NCI-H446 treated with DMSO at 0.1 percent for 48 hours (cell line): ENCODE measurements around the gene KRTAP10-8.
"Not testable (repeated sequence)": the region's sequence is repeated elsewhere in the genome, so short reads cannot be mapped to it uniquely, and the experiment has no call there.

Experiments
- DNase-seq: peaks from one replicate; lab custom pipeline; 2025; lab: John Stamatoyannopoulos, UW

KRTAP10-8 gene

DNA sequence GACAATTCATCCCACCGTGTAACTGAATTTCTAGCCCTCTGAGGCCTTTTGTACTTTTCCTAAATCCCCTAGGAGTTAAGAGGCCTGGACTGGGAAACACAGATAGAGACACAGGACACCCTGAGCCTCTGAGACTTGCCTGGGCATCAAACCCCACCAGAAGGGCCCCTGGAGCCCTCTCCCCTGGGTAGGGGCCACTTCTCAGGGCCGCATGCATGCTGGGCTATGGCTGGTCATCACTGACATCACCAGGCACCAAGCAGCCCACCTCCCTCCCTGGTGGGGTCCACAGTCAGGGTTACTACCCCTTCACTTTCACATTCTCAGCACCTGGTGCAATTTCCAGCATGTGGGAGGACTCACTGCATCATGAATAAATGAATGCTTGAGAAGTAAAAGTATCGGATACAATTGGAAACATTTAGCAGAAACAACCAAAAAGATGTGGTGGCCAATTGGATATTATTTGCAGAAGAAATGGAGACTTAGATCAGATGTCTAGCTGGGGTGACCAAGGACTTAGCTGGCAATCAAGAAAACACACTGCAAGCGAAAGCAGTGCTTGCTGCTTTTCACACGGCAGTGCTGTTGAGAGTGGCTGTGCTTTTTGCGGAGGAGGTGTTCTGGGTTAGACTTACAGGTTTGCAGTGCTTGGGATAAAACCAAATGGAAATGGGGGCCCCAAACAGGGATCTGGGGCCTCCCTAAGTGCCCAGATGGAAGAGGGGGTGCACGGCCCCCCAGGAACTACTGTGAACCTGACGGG, 12.4 kb upstream of the KRTAP10-8 start:
- DNase-seq: no peak

GRCh38 chr21:44600118-44600978, 11.5 kb upstream of the KRTAP10-8 start, which contains the start of gene KRTAP10-7:
KRTAP10-7 (plus strand) TSS chr21:44600597; CDS start chr21:44600622, 25 bp downstream.
- not testable (repeated sequence) for DNase-seq

DNA sequence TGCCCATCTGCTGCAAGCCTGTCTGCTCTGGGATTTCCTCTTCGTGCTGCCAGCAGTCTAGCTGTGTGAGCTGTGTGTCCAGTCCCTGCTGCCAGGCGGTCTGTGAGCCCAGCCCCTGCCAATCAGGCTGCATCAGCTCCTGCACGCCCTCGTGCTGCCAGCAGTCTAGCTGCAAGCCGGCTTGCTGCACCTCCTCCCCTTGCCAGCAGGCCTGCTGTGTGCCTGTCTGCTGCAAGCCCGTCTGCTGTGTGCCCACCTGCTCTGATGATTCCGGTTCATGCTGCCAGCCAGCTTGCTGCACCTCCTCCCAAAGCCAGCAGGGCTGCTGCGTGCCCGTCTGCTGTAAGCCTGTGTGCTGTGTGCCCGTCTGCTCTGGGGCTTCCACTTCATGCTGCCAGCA, 10.8 kb upstream of the KRTAP10-8 start:
- not testable (repeated sequence) for DNase-seq

GRCh38 chr21:44601596-44602462, 10.1 kb upstream of the KRTAP10-8 start:
- no peak for DNase-seq

DNA sequence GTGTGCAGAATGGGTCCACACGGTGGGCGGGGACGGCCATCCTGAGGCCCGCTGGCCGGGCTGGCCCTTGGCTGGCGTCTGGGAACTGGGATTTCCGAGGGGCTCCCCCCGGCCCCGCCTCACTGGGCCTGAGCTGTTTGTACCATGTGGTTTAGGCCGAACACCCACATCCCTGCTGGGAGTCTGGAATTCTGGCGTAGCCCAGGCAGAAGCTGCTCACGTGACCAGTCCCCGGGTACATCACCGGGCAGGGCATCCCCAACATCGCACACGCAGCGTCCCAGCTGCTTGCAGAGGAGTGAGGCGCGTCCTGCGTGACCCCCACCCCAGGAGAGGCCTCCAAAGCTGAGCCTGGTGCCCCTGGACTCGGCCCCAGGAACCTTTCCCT, 9.4 kb upstream of the KRTAP10-8 start:
- DNase-seq: no peak

DNA sequence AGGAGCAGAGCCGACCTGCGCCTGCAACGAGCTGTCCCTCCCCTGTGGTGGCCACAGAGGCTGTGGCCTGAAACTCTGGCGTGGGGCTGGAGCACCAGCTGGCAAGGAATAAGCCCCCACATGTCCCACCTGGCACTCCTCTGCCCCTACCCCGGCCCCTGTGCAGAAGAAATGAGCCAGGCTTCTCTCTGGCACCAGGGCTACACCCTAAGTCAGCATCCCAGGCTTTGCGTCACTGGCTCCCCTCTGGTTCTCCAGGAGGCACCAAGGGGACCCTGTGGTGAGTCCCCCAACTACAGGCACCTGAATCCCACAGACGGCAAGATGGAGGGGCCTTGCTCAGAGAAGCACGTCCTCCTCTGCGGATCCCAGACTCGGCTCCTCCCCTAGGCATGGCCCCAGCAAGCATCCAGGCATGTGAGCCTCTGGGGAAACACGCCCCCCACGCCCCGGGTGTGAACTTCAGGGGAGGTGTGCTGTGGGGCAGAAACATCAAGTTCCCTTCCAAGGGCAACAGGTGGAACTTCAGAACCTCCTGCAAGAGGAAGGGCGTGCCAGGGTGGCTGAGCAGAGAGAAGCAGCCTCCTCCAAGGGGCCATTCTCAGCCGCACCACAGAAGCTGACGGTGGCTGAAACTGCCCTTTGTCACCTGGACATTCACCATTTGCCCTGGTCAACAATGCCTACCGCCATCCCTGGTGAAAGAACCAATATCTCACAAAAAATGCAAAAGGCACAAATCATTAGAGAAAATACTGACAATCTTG, 8.6 kb upstream of the KRTAP10-8 start:
- DNase-seq: no peak

GRCh38 chr21:44603911-44604310, 8.0 kb upstream of the KRTAP10-8 start:
- no peak for DNase-seq

DNA sequence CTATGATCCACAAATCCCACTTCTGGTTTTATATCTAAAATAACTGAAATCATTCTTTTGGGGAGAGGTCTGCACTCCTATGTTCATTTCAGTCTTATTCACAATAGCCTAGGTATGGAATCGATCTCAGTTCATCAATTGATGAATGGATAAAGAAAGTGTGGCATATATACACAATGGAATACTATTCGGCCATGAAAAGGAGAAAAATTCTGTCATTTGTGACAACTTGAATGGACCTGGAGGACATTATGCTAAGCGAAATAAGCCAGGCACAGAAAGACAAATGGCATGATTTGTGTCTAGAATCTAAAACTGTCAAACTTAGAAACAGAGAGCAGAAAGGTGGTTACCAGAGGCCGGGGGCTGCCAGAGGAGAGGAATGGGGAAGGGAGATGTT, 5.4 kb upstream of the KRTAP10-8 start:
- DNase-seq: no peak

DNA sequence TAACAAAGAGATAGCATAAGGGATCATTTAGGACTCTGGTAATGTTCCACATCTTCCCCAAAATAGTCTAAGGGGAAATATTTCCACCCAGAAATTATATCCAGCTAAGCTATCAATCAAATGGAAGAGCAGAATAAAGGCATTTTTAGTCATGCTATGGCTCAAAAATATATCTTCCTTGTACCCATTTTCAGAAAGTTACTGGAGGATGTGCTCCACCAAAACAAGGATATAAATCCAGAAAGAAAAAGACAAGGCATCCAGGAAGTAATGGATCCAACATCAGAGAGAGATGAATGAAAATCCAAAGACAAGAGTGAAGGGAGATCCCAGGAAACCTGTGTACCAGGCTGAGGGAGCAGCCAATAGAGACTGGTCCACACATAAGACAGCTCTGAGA, 2.7 kb upstream of the KRTAP10-8 start:
- DNase-seq: no peak

DNA sequence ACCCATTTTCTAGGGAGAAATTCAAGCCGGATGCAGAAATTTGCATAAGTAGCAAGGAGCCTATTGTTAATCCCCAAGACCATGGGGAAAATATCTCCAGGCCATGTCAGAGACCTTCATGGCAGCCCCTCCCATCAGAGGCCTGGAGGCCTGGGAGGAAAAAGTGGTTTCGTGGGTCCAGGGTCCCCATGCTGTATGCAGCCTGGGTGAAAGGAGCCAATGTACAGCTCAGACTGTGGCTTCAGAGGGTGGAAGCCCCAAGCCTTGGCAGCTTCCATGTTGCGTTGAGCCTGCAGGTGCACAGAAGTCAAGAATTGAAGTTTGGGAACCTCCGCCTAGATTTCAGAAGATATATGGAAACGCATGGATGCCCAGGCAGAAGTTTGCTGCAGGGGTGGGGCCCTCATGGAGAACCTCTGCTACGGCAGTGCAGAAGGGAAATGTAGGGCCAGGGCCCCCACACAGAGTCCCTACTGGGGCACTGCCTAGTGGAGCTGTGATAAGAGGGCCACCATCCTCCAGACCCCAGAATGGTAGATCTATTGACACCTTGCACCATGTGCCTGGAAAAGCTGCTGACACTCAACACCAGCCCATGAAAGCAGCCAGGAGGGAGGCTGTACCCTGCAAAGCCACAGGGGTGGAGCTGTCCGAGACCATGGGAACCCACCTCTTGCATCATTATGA, 1.6 kb upstream of the KRTAP10-8 start:
- DNase-seq: not testable (repeated sequence)

GRCh38 chr21:44611551-44611950, 328 bp upstream of the KRTAP10-8 start:
- no peak for DNase-seq

DNA sequence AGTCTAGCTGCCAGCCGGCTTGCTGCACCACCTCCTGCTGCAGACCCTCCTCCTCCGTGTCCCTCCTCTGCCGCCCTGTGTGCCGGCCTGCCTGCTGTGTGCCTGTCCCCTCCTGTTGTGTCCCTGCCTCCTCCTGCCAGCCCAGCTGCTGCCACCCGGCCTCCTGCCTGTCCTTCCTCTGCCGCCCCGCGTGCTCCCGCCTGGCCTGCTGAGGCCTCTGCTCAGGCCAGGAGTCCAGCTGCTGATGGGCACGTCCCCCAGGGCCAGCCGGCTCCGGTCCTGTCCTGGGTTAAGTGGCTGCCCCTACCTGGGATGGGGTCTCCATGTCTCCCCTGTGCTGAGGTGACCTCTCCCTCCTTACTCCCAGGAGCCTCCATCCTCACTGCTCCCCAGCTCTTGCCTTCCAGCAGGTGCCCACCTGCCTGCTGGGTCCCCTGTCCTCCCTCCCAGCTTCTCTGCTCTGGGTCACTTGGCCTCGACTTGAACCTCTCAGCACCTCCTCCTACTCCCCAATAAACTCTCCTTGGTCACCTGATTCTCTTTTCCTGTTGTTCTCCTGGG, 870 bp downstream of the KRTAP10-8 start:
- DNase-seq: no peak

- no peak for DNase-seq
Observed at GRCh38 chr21:44613386-44614155, 1.7 kb downstream of the KRTAP10-8 start.

GRCh38 chr21:44614161-44614631, 2.3 kb downstream of the KRTAP10-8 start:
- DNase-seq: no peak

DNA sequence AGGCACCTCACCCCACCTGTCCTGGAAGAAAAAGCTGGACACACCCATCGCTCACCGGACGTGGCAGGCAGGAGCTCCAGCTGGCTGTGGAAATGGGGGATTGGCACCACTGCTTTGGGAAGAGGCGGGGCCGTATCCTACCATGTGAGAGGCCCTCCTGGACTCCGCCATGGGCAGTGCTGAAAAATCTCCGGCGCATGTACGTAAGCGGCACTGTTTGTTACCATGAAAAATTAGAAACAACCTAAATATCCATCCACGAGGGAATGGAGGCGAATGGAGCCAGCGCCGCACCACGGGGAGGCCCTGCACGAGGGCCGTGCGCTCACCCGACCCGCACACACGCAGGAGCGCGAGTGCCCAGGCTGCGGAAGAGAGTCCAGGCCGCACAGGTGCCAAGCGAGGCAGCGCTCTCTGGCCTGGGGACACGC, 3.1 kb downstream of the KRTAP10-8 start:
- DNase-seq: no peak

DNA sequence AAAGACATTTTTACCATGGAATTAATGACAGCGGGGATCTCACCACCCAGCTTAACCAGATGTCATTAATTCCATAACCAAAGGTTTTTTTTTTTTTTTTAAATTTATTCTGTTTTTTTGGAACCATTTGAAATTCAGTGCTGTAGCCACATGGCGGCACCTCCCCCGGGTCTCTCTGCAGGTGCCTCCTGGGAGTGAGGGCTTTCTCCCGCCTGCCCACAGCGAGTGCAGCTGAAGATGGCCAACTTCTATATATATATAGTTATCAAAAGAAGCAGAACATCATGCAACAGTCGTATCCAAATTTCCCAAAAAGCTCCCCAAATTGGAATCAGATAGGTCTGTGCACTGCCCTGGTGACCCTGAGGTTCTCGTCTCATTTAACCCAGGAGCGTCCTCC, 3.6 kb downstream of the KRTAP10-8 start:
- DNase-seq: no peak

DNA sequence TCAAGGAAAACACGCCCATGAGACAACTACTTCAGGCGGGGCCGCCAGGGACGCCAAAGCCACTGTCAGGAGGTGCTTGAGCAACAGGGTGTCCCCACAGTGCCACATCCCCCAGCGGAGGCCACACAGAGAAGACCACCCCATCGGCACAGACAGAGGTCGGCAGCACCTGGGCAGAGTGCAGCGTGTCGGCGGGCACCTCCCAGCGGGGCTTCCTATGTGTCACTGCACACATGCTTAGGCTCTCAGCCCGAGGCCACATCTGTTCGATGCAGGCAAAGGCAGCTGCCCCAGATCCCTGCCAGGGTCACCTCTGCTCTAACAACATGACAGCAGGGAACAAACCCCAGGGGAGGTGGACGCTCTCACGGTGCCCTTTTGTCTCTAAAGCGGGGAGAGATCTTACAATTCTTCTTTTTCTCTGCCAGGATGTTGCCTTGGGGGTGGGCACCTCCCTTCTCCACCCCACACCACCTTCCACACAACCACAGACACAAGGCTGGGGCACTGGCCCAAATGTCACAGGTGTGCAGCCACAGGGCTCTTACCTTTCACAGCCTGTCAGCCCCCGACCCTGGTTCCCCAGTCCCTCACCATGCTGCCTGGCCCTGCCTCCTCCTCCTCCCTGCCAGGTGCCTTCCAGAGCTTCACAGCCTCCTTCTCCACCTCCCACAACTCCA, 4.2 kb downstream of the KRTAP10-8 start:
- DNase-seq: no peak

- DNase-seq: no peak
Observed at GRCh38 chr21:44616591-44616926, 4.7 kb downstream of the KRTAP10-8 start.

DNA sequence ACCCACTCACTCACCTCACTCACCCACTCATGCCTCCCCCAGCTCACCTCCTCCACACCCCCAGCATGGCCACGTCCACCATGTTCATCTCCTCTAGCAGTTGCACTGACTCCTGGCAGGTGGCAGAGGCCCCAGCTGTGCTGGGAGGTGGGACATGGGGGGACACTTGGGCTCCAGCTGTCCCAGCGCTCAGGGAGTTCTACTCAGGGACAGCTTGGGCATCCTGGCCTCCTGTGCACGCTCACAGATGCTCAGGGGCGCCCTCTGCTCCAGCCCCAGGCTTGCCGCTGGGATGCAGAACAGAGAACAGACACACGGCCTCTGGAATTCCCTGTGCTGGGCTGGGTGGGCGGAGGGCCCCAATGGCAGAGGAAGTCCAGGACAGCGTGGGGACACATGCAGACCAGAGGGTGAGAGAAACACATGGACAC, 5.2 kb downstream of the KRTAP10-8 start:
- DNase-seq: no peak
